K562 (cell line): ENCODE measurements around the gene KRT82. TPM values are rescaled to one million over a fixed set of nuclear protein-coding genes. Genes with fewer than 3 reads are reported as not detected.

Experiments used
- ATAC-seq: fragments of 200-7000 bp; cut with Tn5 transposase; 3 replicates; pipeline ENCODE4 v1.9.1; 2020; ENCODE audit warnings: moderate library complexity
- BruUV-seq: library from RNA; stranded (reverse); fragments of 400-500 nt; replicated peaks from 2 replicates; lab custom pipeline; 2021; lab: Mats Ljungman, UMichigan
- CTCF ChIA-PET: fragments of 300-600 bp; formaldehyde crosslinking; extraction: SDS; loops from one replicate; lab custom pipeline; 2021; ENCODE audit warnings: low intra/inter-chr PET ratio; lab: Yijun Ruan, JAX
- POLR2A ChIA-PET: fragments of 300-600, 350-650 bp; sonication (Branson Sonifier 250); formaldehyde crosslinking; extraction: SDS; loops from one replicate; lab custom pipeline; 2021; ENCODE audit warnings: antibody characterized with exemption, inconsistent platforms; lab: Yijun Ruan, JAX
- DNase-seq, 4 experiments: peaks; one replicate each; pipeline versions ENCODE4 v3.0.0 to v3.0.0-alpha.2; 2011 to 2018; ENCODE audit warnings: low spot score in 3 of 4, mixed read lengths in 3 of 4; ENCODE audit errors: extremely low read depth in 1 of 4
- FAIRE-seq: peaks from 2 replicates; lab custom pipeline; 2011; peaks lifted over from hg19 to GRCh38; lab: Jason Lieb, UNC
- H2AFZ ChIP-seq: 2 replicates; pipeline ENCODE4 v1.6.0; 2011; ENCODE audit warnings: low read depth, low read length, control low read depth, inconsistent platforms
- H3K27ac ChIP-seq: fragments of 200-600 bp; 3 replicates; pipeline ENCODE4 v1.8.0; 2011; ENCODE audit warnings: low read depth, mild to moderate bottlenecking, control low read depth, inconsistent platforms, low read length, moderate library complexity, mixed read lengths; ENCODE audit errors: extremely low read depth
- H3K27me3 ChIP-seq, 2 experiments: fragments of 300-600 bp in 1 of 2; 2 replicates in 1 of 2; 3 replicates in 1 of 2; pipeline versions ENCODE4 v1.6.0 to v1.8.0; 2011; ENCODE audit warnings: inconsistent platforms in 2 of 2, low read length in 2 of 2, mild to moderate bottlenecking in 1 of 2, mixed read lengths in 1 of 2, moderate library complexity in 1 of 2; ENCODE audit not compliant: control insufficient read depth in 2 of 2, insufficient read depth in 2 of 2
- H3K36me3 ChIP-seq: fragments of 300-600 bp; 3 replicates; pipeline ENCODE4 v1.8.0; 2011; ENCODE audit warnings: mild to moderate bottlenecking, low read length, inconsistent platforms; ENCODE audit not compliant: control insufficient read depth, insufficient read depth
- H3K4me1 ChIP-seq, 2 experiments: fragments of 200-600 bp in 1 of 2; replicated peaks in 1 of 2; 2 replicates in 1 of 2; 3 replicates in 1 of 2; pipeline versions ENCODE4 v1.5.1 to v1.8.0; 2011; ENCODE audit warnings: inconsistent platforms in 2 of 2, low read length in 2 of 2, mild to moderate bottlenecking in 1 of 2, mixed read lengths in 1 of 2, moderate library complexity in 1 of 2; ENCODE audit not compliant: control insufficient read depth in 2 of 2, insufficient read depth in 2 of 2
- H3K4me2 ChIP-seq: 2 replicates; pipeline ENCODE4 v1.6.1; 2011; ENCODE audit warnings: low read length, control low read depth, inconsistent platforms, mixed read lengths; ENCODE audit not compliant: insufficient read depth
- H3K4me3 ChIP-seq: fragments of 200-600 bp; sonication (generic), shearing (Covaris generic); 2 replicates; pipeline ENCODE4 v1.5.1; 2016; ENCODE audit warnings: control low read depth, inconsistent platforms
- H3K79me2 ChIP-seq: fragments of 200-600 bp; 3 replicates; pipeline ENCODE4 v1.8.0; 2011; ENCODE audit warnings: low read length, inconsistent platforms; ENCODE audit not compliant: control insufficient read depth, insufficient read depth
- H3K9ac ChIP-seq, 2 experiments: 2 replicates each; pipeline versions ENCODE4 v1.6.0 to v1.6.1; 2011; ENCODE audit warnings: low read depth in 2 of 2, low read length in 2 of 2, control low read depth in 1 of 2, inconsistent platforms in 1 of 2, mild to moderate bottlenecking in 1 of 2, mixed read lengths in 1 of 2; ENCODE audit not compliant: insufficient read depth in 1 of 2
- H3K9me1 ChIP-seq: one replicate; pipeline ENCODE4 v1.6.0; 2011; ENCODE audit warnings: inconsistent platforms, mild to moderate bottlenecking, low read length, moderate library complexity; ENCODE audit not compliant: control insufficient read depth, insufficient read depth
- H3K9me3 ChIP-seq: replicated peaks from 2 replicates; pipeline ENCODE4 v1.5.1; 2011; ENCODE audit warnings: low read depth, low read length, inconsistent platforms; ENCODE audit not compliant: control insufficient read depth, insufficient read depth
- H4K20me1 ChIP-seq: replicated peaks from 2 replicates; pipeline ENCODE4 v1.6.1; 2011; ENCODE audit warnings: low read length, inconsistent platforms, mixed read lengths; ENCODE audit not compliant: control insufficient read depth, insufficient read depth
- CBX8 ChIP-seq: fragments of 200-600 bp; sonication (generic); IDR thresholded peaks from 2 replicates; pipeline ENCODE4 v1.6.1; 2012; ENCODE audit warnings: borderline replicate concordance, mixed run types, low read depth, mild to moderate bottlenecking, moderate library complexity, mixed read lengths, low read length, control low read depth, inconsistent platforms; ENCODE audit not compliant: poor library complexity, severe bottlenecking; ENCODE audit errors: extremely low read depth
- CGGBP1 ChIP-seq: fragments of 250-450 bp; sonication (Bioruptor Pico); IDR thresholded peaks from 2 replicates; pipeline ENCODE4 v1.9.0; 2021; ENCODE audit warnings: mild to moderate bottlenecking
- CTCF ChIP-seq, 3 experiments: IDR thresholded peaks in 2 of 3; conservative IDR thresholded peaks in 1 of 3; 2 replicates each; pipeline ENCODE4 v1.5.1; 2011 to 2012; ENCODE audit warnings: low read length in 3 of 3, mild to moderate bottlenecking in 3 of 3, control low read depth in 2 of 3, improper control_type of control experiment in 1 of 3, inconsistent platforms in 1 of 3, low read depth in 1 of 3, mixed read lengths in 1 of 3, moderate library complexity in 1 of 3; ENCODE audit not compliant: insufficient read depth in 2 of 3
- DACH1 ChIP-seq: fragments of 450-650 bp; IDR thresholded peaks from 2 replicates; pipeline ENCODE4 v1.6.1; 2018; ENCODE audit not compliant: partially characterized antibody
- E2F3 ChIP-seq: fragments of 250-450 bp; sonication (Bioruptor Pico); IDR thresholded peaks from 2 replicates; pipeline ENCODE4 v1.4.0; 2020; ENCODE audit warnings: mild to moderate bottlenecking
- PCBP2 ChIP-seq: fragments of 200-400 bp; formaldehyde crosslinking; IDR thresholded peaks from 2 replicates; pipeline ENCODE4 v1.6.1; 2018; ENCODE audit warnings: low read length, low read depth, mild to moderate bottlenecking, moderate library complexity; ENCODE audit not compliant: poor library complexity, severe bottlenecking
- PHF20 ChIP-seq: fragments of 450-650 bp; IDR thresholded peaks from 2 replicates; pipeline ENCODE4 v1.6.1; 2018; ENCODE audit not compliant: partially characterized antibody
- PTTG1 ChIP-seq: fragments of 450-650 bp; IDR thresholded peaks from 2 replicates; pipeline ENCODE4 v1.6.1; 2016; ENCODE audit warnings: low read depth, mild to moderate bottlenecking, missing genetic modification characterization, missing compliant biosample characterization
- PYGO2 ChIP-seq: fragments of 450-650 bp; IDR thresholded peaks from 2 replicates; pipeline ENCODE4 v1.6.1; 2016; ENCODE audit warnings: mild to moderate bottlenecking, missing genetic modification characterization, moderate library complexity, missing compliant biosample characterization
- RAD21 ChIP-seq, 2 experiments: fragments of 250-450 bp in 1 of 2; fragments of 450-650 bp in 1 of 2; sonication (Bioruptor Pico) in 1 of 2; formaldehyde crosslinking in 1 of 2; IDR thresholded peaks in 1 of 2; conservative IDR thresholded peaks in 1 of 2; 2 replicates each; pipeline versions ENCODE4 v1.4.0 to v1.8.0; 2020 to 2022; ENCODE audit warnings: mild to moderate bottlenecking in 2 of 2, moderate library complexity in 1 of 2
- RBM25 ChIP-seq: fragments of 200-400 bp; formaldehyde crosslinking; IDR thresholded peaks from 2 replicates; pipeline ENCODE4 v1.6.1; 2018; ENCODE audit warnings: low read length, low read depth, moderate library complexity; ENCODE audit not compliant: severe bottlenecking
- SAFB ChIP-seq: fragments of 200-400 bp; formaldehyde crosslinking; IDR thresholded peaks from 2 replicates; pipeline ENCODE4 v1.6.1; 2017; ENCODE audit warnings: low read depth, low read length, borderline replicate concordance
- SMC3 ChIP-seq: conservative IDR thresholded peaks from 2 replicates; pipeline ENCODE4 v1.6.1; 2011; ENCODE audit warnings: low read depth, low read length, improper control_type of control experiment; ENCODE audit not compliant: insufficient read depth
- TAF7 ChIP-seq: fragments of 450-650 bp; IDR thresholded peaks from 2 replicates; pipeline ENCODE4 v1.6.1; 2016; ENCODE audit warnings: missing genetic modification characterization, missing compliant biosample characterization
- TBL1XR1 ChIP-seq, 2 experiments: IDR thresholded peaks; 2 replicates each; pipeline ENCODE4 v1.6.1; 2012; ENCODE audit warnings: improper control_type of control experiment in 2 of 2, low read length in 2 of 2, mild to moderate bottlenecking in 1 of 2
- XRCC4 ChIP-seq: IDR thresholded peaks from one replicate; pipeline ENCODE4 v1.6.1; 2011; ENCODE audit not compliant: insufficient read depth, insufficient read length; ENCODE audit errors: extremely low read depth
- ZFP30 ChIP-seq: fragments of 250-450 bp; sonication (Bioruptor Pico); IDR thresholded peaks from 2 replicates; pipeline ENCODE4 v1.8.0; 2022; ENCODE audit warnings: moderate library complexity, mild to moderate bottlenecking, inconsistent platforms, borderline replicate concordance
- ZNF263 ChIP-seq: sonication (generic); formaldehyde crosslinking; IDR thresholded peaks from 2 replicates; pipeline ENCODE4 v1.8.0; 2022; ENCODE audit warnings: mild to moderate bottlenecking, missing genetic modification reagents, borderline replicate concordance
- ZNF561 ChIP-seq: fragments of 450-650 bp; formaldehyde crosslinking; conservative IDR thresholded peaks from 2 replicates; pipeline ENCODE4 v1.4.0; 2020; ENCODE audit warnings: mild to moderate bottlenecking, moderate library complexity
- WGBS: fragments of 100-300 bp; shearing (Covaris generic); methylation state at CpG from one replicate; pipeline ENCODE4 v1.1.6; 2016; ENCODE audit warnings: low coverage, mixed read lengths; ENCODE audit not compliant: insufficient coverage; ENCODE audit errors: missing lambda C conversion rate; 5-methylcytosine and 5-hydroxymethylcytosine counted together
- in situ Hi-C: fragments of 300-500 bp; cut with MboI; formaldehyde crosslinking; loops from 4 replicates; pipeline ENCODE4 v1.15.0; 2018; ENCODE audit warnings: inconsistent platforms, mixed read lengths
- intact Hi-C: fragments of 100-400 bp; cut with micrococcal nuclease; formaldehyde crosslinking; loops from 2 replicates; pipeline ENCODE4 v1.14.2; 2022
- polyA plus RNA-seq, 8 experiments: library from polyadenylated mRNA; depleted of rRNA in 4 of 8; stranded (reverse) in 5 of 8; unstranded in 3 of 8; fragments of >200 nt; fragmentation: Nextera tagmentation in 2 of 8; fragmentation: Illumina TruSeq in 1 of 8; extraction: Ambion mirVana in 2 of 8; extraction: Trizol in 1 of 8; gene quantifications; 2 replicates each; pipeline versions ENCODE4 v1.2.1 to v1.2.3, GENCODE V29; 2011 to 2014; ENCODE audit warnings: inconsistent platforms in 1 of 8, missing spikeins in 1 of 8
- total RNA-seq, 7 experiments: library from RNA; depleted of rRNA in 6 of 7; stranded (reverse); fragments of >200 nt in 6 of 7; fragmentation: Illumina TruSeq in 2 of 7; extraction: Trizol in 2 of 7; gene quantifications; 2 replicates each; pipeline versions ENCODE4 v1.2.1 to v1.2.3, GENCODE V29; 2011 to 2021; ENCODE audit warnings: low replicate concordance in 1 of 7

The KRT82 gene
- total and polyA plus RNA-seq, 9 of the 15 experiments (the other 6 are each of a cell fraction or from before 2014, with no cell fraction given) = not detected

- H3K36me3 ChIP-seq = no peaks in the 10 kb centered on the region
- no peak overlapping the region for H3K4me3 ChIP-seq
- no peaks in the 10 kb centered on the region for H3K9me1 ChIP-seq
- H2AFZ ChIP-seq = no peak overlapping the region
- FAIRE-seq = peak; percentile 67
- no peak overlapping the region for H3K4me2 ChIP-seq
- H3K9me3 ChIP-seq = no peaks in the 10 kb centered on the region
- intact Hi-C loops (no loop called here), in situ Hi-C loops (no loop called here)
- 1% methylated on average over 8 of the region's 11 CpGs for WGBS
- no peaks in the 10 kb centered on the region for H3K4me1 ChIP-seq
- H4K20me1 ChIP-seq = 0 out of 2 replicates have a peak, but pooled peaks cover 4% of the 10 kb centered on the region
- H3K79me2 ChIP-seq = no peaks in the 10 kb centered on the region
- ATAC-seq = peak; percentile 79
- POLR2A ChIA-PET = interaction anchor here (0.7 kb wide), 1 partner anchor 18 kb away, joined by 3 read pairs; no protein-coding TSS in a partner anchor
- peaks cover 0 to 36% of the 10 kb centered on the region in 2 experiments; a peak in 2 of 5 replicates for H3K27me3 ChIP-seq
- H3K27ac ChIP-seq = no peak overlapping the region
- no peak overlapping the region for H3K9ac ChIP-seq
- no TSS peak for BruUV-seq
- DNase-seq = peak; percentile 17 to 32 (median 30)
- CTCF ChIA-PET = interaction anchor here (1.0 to 1.2 kb wide), 2 partner anchors 488 to 489 kb away, joined by 3 to 5 read pairs; no protein-coding TSS in a partner anchor
- TF ChIP-seq ZNF561 (CRISPR knock-in tag) = no peak
- no peak for TF ChIP-seq SAFB
- no peak for TF ChIP-seq TAF7 (tag)
- TF ChIP-seq E2F3 (CRISPR knock-in tag) = no peak
- TF ChIP-seq XRCC4 = no peak
- no peak for TF ChIP-seq PYGO2 (tag)
- TF ChIP-seq RAD21 (CRISPR knock-in tag; conservative IDR thresholded peaks at IDR 0.05 in 1 of 2, IDR thresholded peaks at IDR 0.05 in 1 of 2) = peak; percentile 29 to 59; a peak in 3 of 4 replicates
- TF ChIP-seq TBL1XR1 (IDR thresholded peaks at IDR 0.05; ENCODE audit: low read length in 2 of 2) = no peak
- peak; percentile 47 to 67 (median 63) for TF ChIP-seq CTCF (IDR thresholded peaks at IDR 0.05 in 2 of 3, conservative IDR thresholded peaks at IDR 0.05 in 1 of 3; ENCODE audit: insufficient read depth in 2 of 3, low read depth in 1 of 3, low read length in 3 of 3)
- TF ChIP-seq SMC3 = peak; percentile 64
- peak; percentile 63; the same call in 1 of the 2 replicates for TF ChIP-seq ZNF263
- no peak for TF ChIP-seq PTTG1 (tag)
- no peak for TF ChIP-seq RBM25
- TF ChIP-seq PHF20 = no peak
- TF ChIP-seq ZFP30 (CRISPR knock-in tag) = no peak
- TF ChIP-seq DACH1 = no peak
- TF ChIP-seq CBX8 = no peak
- no peak for TF ChIP-seq PCBP2
- TF ChIP-seq CGGBP1 (CRISPR knock-in tag) = no peak
Observed at GRCh38 chr12:52390739-52391617, 15.2 kb downstream of the KRT82 start.
